Measurements from ENCODE around the gene RUBCNL. TPM values are rescaled to one million over a fixed set of nuclear protein-coding genes. Genes with fewer than 3 reads are reported as not detected.

Gene RUBCNL
- total RNA-seq, 1 donor from 2014 or later = 0.78 TPM

- Mint-ChIP-seq H3K4me3 (ENCODE audit: unreplicated experiment) (peak overlapping the region; percentile 24), H3K9me3 (ENCODE audit: unreplicated experiment) (peaks cover 4% of the 10 kb centered on the region)
These were observed 32.0 kb downstream of the RUBCNL start for GRCh38 chr13:46355088-46355468.

GRCh38 chr13:46354156-46355087, 32.6 kb downstream of the RUBCNL start:
- no peaks in the 10 kb centered on the region for H3K27me3 Mint-ChIP-seq (ENCODE audit: unreplicated experiment)
- DNase-seq (ENCODE audit: extremely low spot score, unreplicated experiment) = no peak
- H3K4me3 Mint-ChIP-seq (ENCODE audit: unreplicated experiment) = peak overlapping the region; percentile 24
- H3K4me1 Mint-ChIP-seq (ENCODE audit: unreplicated experiment) = peaks cover 30% of the 10 kb centered on the region
- no peak for TF ChIP-seq CTCF (IDR thresholded peaks at IDR 0.05)
- peaks cover 4% of the 10 kb centered on the region for H3K9me3 Mint-ChIP-seq (ENCODE audit: unreplicated experiment)
- peak overlapping the region; percentile 94 for H3K27ac Mint-ChIP-seq (ENCODE audit: unreplicated experiment)
- peaks cover 4% of the 10 kb centered on the region for H3K36me3 Mint-ChIP-seq (ENCODE audit: unreplicated experiment)

More at GRCh38 chr13:46355088-46355468, 32.0 kb downstream of the RUBCNL start:
- Mint-ChIP-seq H3K27me3 (ENCODE audit: unreplicated experiment) (no peaks in the 10 kb centered on the region), H3K4me1 (ENCODE audit: unreplicated experiment) (peaks cover 36% of the 10 kb centered on the region), H3K27ac (ENCODE audit: unreplicated experiment) (peak overlapping the region; percentile 94), H3K36me3 (ENCODE audit: unreplicated experiment) (peaks cover 5% of the 10 kb centered on the region)
- no peak for TF ChIP-seq CTCF (IDR thresholded peaks at IDR 0.05)
- no peak for DNase-seq (ENCODE audit: extremely low spot score, unreplicated experiment)

GRCh38 chr13:46352805-46353204, 34.2 kb downstream of the RUBCNL start:
- TF ChIP-seq CTCF (IDR thresholded peaks at IDR 0.05) = no peak
- H3K27me3 Mint-ChIP-seq (ENCODE audit: unreplicated experiment) = no peaks in the 10 kb centered on the region
- H3K36me3 Mint-ChIP-seq (ENCODE audit: unreplicated experiment) = peaks cover 6% of the 10 kb centered on the region
- no peak for DNase-seq (ENCODE audit: extremely low spot score, unreplicated experiment)
- H3K27ac Mint-ChIP-seq (ENCODE audit: unreplicated experiment) = no peak overlapping the region
- H3K4me3 Mint-ChIP-seq (ENCODE audit: unreplicated experiment) = no peak overlapping the region
- peaks cover 22% of the 10 kb centered on the region for H3K4me1 Mint-ChIP-seq (ENCODE audit: unreplicated experiment)
- H3K9me3 Mint-ChIP-seq (ENCODE audit: unreplicated experiment) = peaks cover 4% of the 10 kb centered on the region

- Mint-ChIP-seq H3K4me3 (ENCODE audit: unreplicated experiment) (no peak overlapping the region), H3K27me3 (ENCODE audit: unreplicated experiment) (no peaks in the 10 kb centered on the region), H3K4me1 (ENCODE audit: unreplicated experiment) (peaks cover 19% of the 10 kb centered on the region), H3K27ac (ENCODE audit: unreplicated experiment) (no peak overlapping the region), H3K36me3 (ENCODE audit: unreplicated experiment) (peaks cover 6% of the 10 kb centered on the region), H3K9me3 (ENCODE audit: unreplicated experiment) (peaks cover 4% of the 10 kb centered on the region)
- no peak for DNase-seq (ENCODE audit: extremely low spot score, unreplicated experiment)
- no peak for TF ChIP-seq CTCF (IDR thresholded peaks at IDR 0.05)
These were observed 37.0 kb downstream of the RUBCNL start for GRCh38 chr13:46350003-46350402.

GRCh38 chr13:46348961-46349360, 38.1 kb downstream of the RUBCNL start:
- no peak overlapping the region for H3K4me3 Mint-ChIP-seq (ENCODE audit: unreplicated experiment)
- no peak overlapping the region for H3K27ac Mint-ChIP-seq (ENCODE audit: unreplicated experiment)
- no peak for DNase-seq (ENCODE audit: extremely low spot score, unreplicated experiment)
- peaks cover 12% of the 10 kb centered on the region for H3K4me1 Mint-ChIP-seq (ENCODE audit: unreplicated experiment)
- TF ChIP-seq CTCF (IDR thresholded peaks at IDR 0.05) = no peak
- no peaks in the 10 kb centered on the region for H3K27me3 Mint-ChIP-seq (ENCODE audit: unreplicated experiment)
- no peaks in the 10 kb centered on the region for H3K9me3 Mint-ChIP-seq (ENCODE audit: unreplicated experiment)
- H3K36me3 Mint-ChIP-seq (ENCODE audit: unreplicated experiment) = peaks cover 3% of the 10 kb centered on the region

All from osteocyte (in vitro differentiated cells).